HepG2 (cell line): ENCODE measurements around the gene TLCD3B. TPM values are rescaled to one million over a fixed set of nuclear protein-coding genes. Genes with fewer than 3 reads are reported as not detected.
A peak's percentile ranks its signal among the peaks of the same experiment; 100 is the strongest.

Source experiments
- ATAC-seq: fragments of 200-7000 bp; cut with Tn5 transposase; 3 replicates; pipeline ENCODE4 v1.9.1; 2020; ENCODE audit warnings: mild to moderate bottlenecking, moderate library complexity
- BruUV-seq: library from RNA; stranded (reverse); fragments of 400-500 nt; replicated peaks from 2 replicates; lab custom pipeline; 2021; lab: Mats Ljungman, UMichigan
- CTCF ChIA-PET: fragments of 300-600 bp; formaldehyde crosslinking; extraction: SDS; loops from one replicate; lab custom pipeline; 2021; ENCODE audit warnings: low total read pairs, inconsistent platforms, low intra/inter-chr PET ratio; lab: Yijun Ruan, JAX
- POLR2A ChIA-PET: fragments of 350-600 bp; sonication (Branson Sonifier 250); formaldehyde crosslinking; loops from one replicate; lab custom pipeline; 2020; ENCODE audit warnings: antibody characterized with exemption, inconsistent platforms; lab: Yijun Ruan, JAX
- DNase-seq: peaks from one replicate; pipeline ENCODE4 v3.0.0-alpha.2; 2015; ENCODE audit warnings: low spot score
- FAIRE-seq: peaks from 3 replicates; lab custom pipeline; 2011; peaks lifted over from hg19 to GRCh38; lab: Jason Lieb, UNC
- H2AFZ ChIP-seq: one replicate; pipeline ENCODE4 v1.6.1; 2011; ENCODE audit warnings: low read length, inconsistent platforms
- H3K27ac ChIP-seq: fragments of 300-600 bp; 3 replicates; pipeline ENCODE4 v1.8.0; 2011; ENCODE audit warnings: mixed run types, mild to moderate bottlenecking, mixed read lengths, low read length, inconsistent platforms; ENCODE audit not compliant: insufficient read depth; ENCODE audit errors: extremely low read length
- H3K27me3 ChIP-seq, 2 experiments: fragments of 200-600 bp in 1 of 2; 2 replicates in 1 of 2; 3 replicates in 1 of 2; pipeline versions ENCODE4 v1.6.0 to v1.8.0; 2011; ENCODE audit warnings: low read length in 2 of 2, mild to moderate bottlenecking in 2 of 2, moderate library complexity in 2 of 2, inconsistent platforms in 1 of 2; ENCODE audit not compliant: insufficient read depth in 2 of 2, control insufficient read depth in 1 of 2
- H3K36me3 ChIP-seq, 2 experiments: fragments of 200-600 bp in 1 of 2; replicated peaks in 1 of 2; 2 replicates in 1 of 2; 3 replicates in 1 of 2; pipeline versions ENCODE4 v1.5.1 to v1.8.0; 2011; ENCODE audit warnings: low read length in 2 of 2, inconsistent platforms in 1 of 2; ENCODE audit not compliant: insufficient read depth in 2 of 2, control insufficient read depth in 1 of 2
- H3K4me1 ChIP-seq: 2 replicates; pipeline ENCODE4 v1.5.1; 2012; ENCODE audit warnings: low read length, inconsistent platforms; ENCODE audit not compliant: insufficient read depth
- H3K4me2 ChIP-seq: 2 replicates; pipeline ENCODE4 v1.6.0; 2011; ENCODE audit warnings: low read depth, low read length, inconsistent platforms
- H3K4me3 ChIP-seq, 3 experiments: fragments of 200-600 bp in 1 of 3; sonication (generic), shearing (Covaris generic) in 1 of 3; replicated peaks in 1 of 3; 2 replicates each; pipeline ENCODE4 v1.5.1; 2011 to 2016; ENCODE audit warnings: low read length in 3 of 3, inconsistent platforms in 2 of 3, low read depth in 2 of 3, mild to moderate bottlenecking in 2 of 3, control low read depth in 1 of 3, mixed read lengths in 1 of 3; ENCODE audit not compliant: insufficient read depth in 1 of 3
- H3K79me2 ChIP-seq: one replicate; pipeline ENCODE4 v1.6.1; 2011; ENCODE audit warnings: low read length, inconsistent platforms; ENCODE audit not compliant: insufficient read depth
- H3K9ac ChIP-seq: 2 replicates; pipeline ENCODE4 v1.6.0; 2011; ENCODE audit warnings: mild to moderate bottlenecking, low read depth, low read length, inconsistent platforms; ENCODE audit not compliant: insufficient read depth
- H3K9me3 ChIP-seq: 2 replicates; pipeline ENCODE4 v1.5.1; 2012; ENCODE audit warnings: mild to moderate bottlenecking, low read length
- H4K20me1 ChIP-seq: 2 replicates; pipeline ENCODE4 v1.6.0; 2011; ENCODE audit warnings: inconsistent platforms, mild to moderate bottlenecking, low read length, moderate library complexity; ENCODE audit not compliant: insufficient read depth
- ARID2 ChIP-seq: sonication (generic); formaldehyde crosslinking; IDR thresholded peaks from 2 replicates; pipeline ENCODE4 v1.8.1; 2022; ENCODE audit warnings: mild to moderate bottlenecking, missing genetic modification reagents, borderline replicate concordance
- GATAD1 ChIP-seq: IDR thresholded peaks from 2 replicates; pipeline ENCODE4 v1.6.1; 2016; ENCODE audit warnings: missing genetic modification reagents, missing compliant biosample characterization
- HDAC2 ChIP-seq: sonication (generic); formaldehyde crosslinking; IDR thresholded peaks from 2 replicates; pipeline ENCODE4 v1.4.0; 2020; ENCODE audit warnings: missing genetic modification reagents
- MTERF4 ChIP-seq: sonication (generic); formaldehyde crosslinking; IDR thresholded peaks from 2 replicates; pipeline ENCODE4 v1.8.0; 2023; ENCODE audit warnings: mild to moderate bottlenecking, missing genetic modification reagents
- SOX5 ChIP-seq: IDR thresholded peaks from 2 replicates; pipeline ENCODE4 v1.6.1; 2016; ENCODE audit warnings: borderline replicate concordance
- STAG1 ChIP-seq: sonication (generic); formaldehyde crosslinking; IDR thresholded peaks from 2 replicates; pipeline ENCODE4 v1.4.0; 2020; ENCODE audit warnings: missing genetic modification reagents
- TARDBP ChIP-seq: sonication (generic); formaldehyde crosslinking; IDR thresholded peaks from 2 replicates; pipeline ENCODE4 v1.8.0; 2022; ENCODE audit warnings: mild to moderate bottlenecking, missing genetic modification reagents
- TBX2 ChIP-seq: sonication (generic); formaldehyde crosslinking; IDR thresholded peaks from 2 replicates; pipeline ENCODE4 v1.5.0; 2020; ENCODE audit warnings: missing genetic modification reagents, mild to moderate bottlenecking, borderline replicate concordance
- ZFX ChIP-seq: sonication (generic); formaldehyde crosslinking; IDR thresholded peaks from 2 replicates; pipeline ENCODE4 v1.4.0; 2020; ENCODE audit warnings: mild to moderate bottlenecking, low read depth, missing genetic modification reagents, moderate library complexity
- ZNF331 ChIP-seq: sonication (generic); formaldehyde crosslinking; IDR thresholded peaks from 2 replicates; pipeline ENCODE4 v1.4.0; 2020; ENCODE audit warnings: missing genetic modification reagents
- ZNF383 ChIP-seq: sonication (generic); formaldehyde crosslinking; IDR thresholded peaks from 2 replicates; pipeline ENCODE4 v1.4.0; 2020; ENCODE audit warnings: missing genetic modification reagents, mild to moderate bottlenecking, borderline replicate concordance
- ZNF441 ChIP-seq: sonication (generic); formaldehyde crosslinking; IDR thresholded peaks from 2 replicates; pipeline ENCODE4 v1.7.0; 2021; ENCODE audit warnings: missing genetic modification reagents, borderline replicate concordance
- ZNF547 ChIP-seq: sonication (generic); formaldehyde crosslinking; IDR thresholded peaks from 2 replicates; pipeline ENCODE4 v1.5.1; 2020; ENCODE audit warnings: mild to moderate bottlenecking, missing genetic modification reagents
- ZNF629 ChIP-seq: sonication (generic); formaldehyde crosslinking; conservative IDR thresholded peaks from 2 replicates; pipeline ENCODE4 v1.5.0; 2020; ENCODE audit warnings: missing genetic modification reagents
- ZZZ3 ChIP-seq: sonication (generic); formaldehyde crosslinking; IDR thresholded peaks from 2 replicates; pipeline ENCODE4 v1.4.0; 2020; ENCODE audit warnings: missing genetic modification reagents, mild to moderate bottlenecking, borderline replicate concordance
- WGBS: methylation state at CpG from one replicate; pipeline ENCODE4 v1.1.6; 2017; ENCODE audit warnings: low lambda C conversion rate; 5-methylcytosine and 5-hydroxymethylcytosine counted together
- in situ Hi-C: cut with HindIII; loops from 2 replicates; pipeline ENCODE4 v1.10.0; 2017; ENCODE audit warnings: low pct_unique_long_range_greater_than_20kb; ENCODE audit not compliant: extremely low pct_ligation_motif_present
- intact Hi-C: fragments of 100-400 bp; cut with micrococcal nuclease; formaldehyde crosslinking; loops from one replicate; pipeline ENCODE4 v1.10.0; 2022; ENCODE audit not compliant: unreplicated experiment
- polyA plus RNA-seq, 8 experiments: library from polyadenylated mRNA; depleted of rRNA in 3 of 8; stranded (reverse) in 7 of 8; unstranded in 1 of 8; fragments of >200 nt; fragmentation: Illumina TruSeq in 4 of 8; extraction: Trizol in 4 of 8; gene quantifications; 2 replicates each; pipeline versions ENCODE4 v1.2.1 to v1.2.3, GENCODE V29; 2011 to 2016; ENCODE audit warnings: low read depth in 4 of 8, missing spikeins in 1 of 8, mixed read lengths in 1 of 8; ENCODE audit not compliant: insufficient read depth in 1 of 8
- total RNA-seq, 5 experiments: library from RNA; depleted of rRNA; stranded (reverse); fragments of >200 nt; fragmentation: Illumina TruSeq; extraction: Trizol; gene quantifications; 2 replicates each; pipeline ENCODE4 v1.2.3, GENCODE V29; 2016; ENCODE audit warnings: low read depth in 1 of 5
- TF ChIP-seq, protein P1 (sequence below): sonication (generic); formaldehyde crosslinking; IDR thresholded peaks from 2 replicates; pipeline ENCODE4 v1.9.0; 2021; ENCODE audit warnings: missing genetic modification reagents, borderline replicate concordance

The TLCD3B gene
- total and polyA plus RNA-seq, 2 of the 13 experiments (the other 11 are each of a cell fraction or from before 2014, with no cell fraction given), result not detected

GRCh38 chr16:29975811-29976511 lies 55.1 kb downstream of the TLCD3B start:
- intact Hi-C loops (no loop called here), in situ Hi-C loops (no loop called here)
- peak overlapping the region; percentile 93 for H3K4me2 ChIP-seq
- peaks cover 29 to 43% of the 10 kb centered on the region in 2 experiments for H3K36me3 ChIP-seq
- CTCF ChIA-PET, result no interaction called here
- ATAC-seq (no peak), FAIRE-seq (no peak), DNase-seq (no peak)
- H3K9ac ChIP-seq, result peak overlapping the region; percentile 89
- peak overlapping the region; percentile 2 for H3K27ac ChIP-seq
- BruUV-seq, result no TSS peak
- H3K27me3 ChIP-seq, result no peaks in the 10 kb centered on the region; a peak in 1 of 5 replicates
- peaks cover 38% of the 10 kb centered on the region for H3K79me2 ChIP-seq
- 37% methylated on average over 6 of the region's 6 CpGs for WGBS
- no peaks in the 10 kb centered on the region for H3K9me3 ChIP-seq
- POLR2A ChIA-PET, result interaction anchor here (0.9 to 4.7 kb wide), 5 partner anchors 16 to 169 kb away, joined by 3 to 42 read pairs (median 4); partner anchors contain the start of genes ASPHD1, KCTD13 and SEZ6L2
- H3K4me3 ChIP-seq, result peak overlapping the region; percentile 86 to 99 (median 91)
- H4K20me1 ChIP-seq, result peaks cover 23% of the 10 kb centered on the region
- H2AFZ ChIP-seq, result no peak overlapping the region
- peaks cover 30% of the 10 kb centered on the region for H3K4me1 ChIP-seq
- TF ChIP-seq SOX5 (CRISPR knock-in tag) (no peak), ZNF547 (CRISPR knock-in tag) (no peak), ZZZ3 (CRISPR knock-in tag) (no peak), GATAD1 (CRISPR knock-in tag) (no peak), HDAC2 (CRISPR knock-in tag) (no peak), ARID2 (CRISPR knock-in tag) (no peak), ZFX (CRISPR knock-in tag) (peak; percentile 37; the same call in 1 of the 2 replicates), ZNF383 (CRISPR knock-in tag) (0 out of 2 replicates have a peak, but pooled peaks have one; percentile 64), ZNF441 (CRISPR knock-in tag) (no peak), TBX2 (CRISPR knock-in tag) (no peak), TARDBP (CRISPR knock-in tag) (0 out of 2 replicates have a peak, but pooled peaks have one; percentile 11), STAG1 (CRISPR knock-in tag) (0 out of 2 replicates have a peak, but pooled peaks have one; percentile 9), ZNF331 (CRISPR knock-in tag) (peak; percentile 16; the same call in 1 of the 2 replicates), ZNF629 (CRISPR knock-in tag) (0 out of 2 replicates have a peak, but pooled peaks have one; percentile 21), MTERF4 (CRISPR knock-in tag) (0 out of 2 replicates have a peak, but pooled peaks have one; percentile 36)
- TF ChIP-seq, protein P1, sequence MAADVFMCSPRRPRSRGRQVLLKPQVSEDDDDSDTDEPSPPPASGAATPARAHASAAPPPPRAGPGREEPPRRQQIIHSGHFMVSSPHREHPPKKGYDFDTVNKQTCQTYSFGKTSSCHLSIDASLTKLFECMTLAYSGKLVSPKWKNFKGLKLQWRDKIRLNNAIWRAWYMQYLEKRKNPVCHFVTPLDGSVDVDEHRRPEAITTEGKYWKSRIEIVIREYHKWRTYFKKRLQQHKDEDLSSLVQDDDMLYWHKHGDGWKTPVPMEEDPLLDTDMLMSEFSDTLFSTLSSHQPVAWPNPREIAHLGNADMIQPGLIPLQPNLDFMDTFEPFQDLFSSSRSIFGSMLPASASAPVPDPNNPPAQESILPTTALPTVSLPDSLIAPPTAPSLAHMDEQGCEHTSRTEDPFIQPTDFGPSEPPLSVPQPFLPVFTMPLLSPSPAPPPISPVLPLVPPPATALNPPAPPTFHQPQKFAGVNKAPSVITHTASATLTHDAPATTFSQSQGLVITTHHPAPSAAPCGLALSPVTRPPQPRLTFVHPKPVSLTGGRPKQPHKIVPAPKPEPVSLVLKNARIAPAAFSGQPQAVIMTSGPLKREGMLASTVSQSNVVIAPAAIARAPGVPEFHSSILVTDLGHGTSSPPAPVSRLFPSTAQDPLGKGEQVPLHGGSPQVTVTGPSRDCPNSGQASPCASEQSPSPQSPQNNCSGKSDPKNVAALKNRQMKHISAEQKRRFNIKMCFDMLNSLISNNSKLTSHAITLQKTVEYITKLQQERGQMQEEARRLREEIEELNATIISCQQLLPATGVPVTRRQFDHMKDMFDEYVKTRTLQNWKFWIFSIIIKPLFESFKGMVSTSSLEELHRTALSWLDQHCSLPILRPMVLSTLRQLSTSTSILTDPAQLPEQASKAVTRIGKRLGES, result no peak
